ENCODE measurements around the gene ELANE.

ELANE gene

GRCh38 chr19:863315-863620 is 11.2 kb downstream of the ELANE start:
- peak overlapping the region; percentile 88 for H3K27ac ChIP-seq
- TF ChIP-seq CTCF (IDR thresholded peaks at IDR 0.05) (no peak), ZFX (IDR thresholded peaks at IDR 0.05; ENCODE audit: borderline replicate concordance) (no peak)

- TF ChIP-seq CTCF (IDR thresholded peaks at IDR 0.05) (no peak), ZFX (IDR thresholded peaks at IDR 0.05; ENCODE audit: borderline replicate concordance) (no peak)
- peak overlapping the region; percentile 71; the same call in 1 of the 2 replicates for H3K27ac ChIP-seq
These were observed 14.7 kb downstream of the ELANE start for GRCh38 chr19:866769-867300.

GRCh38 chr19:867301-867793 is 15.2 kb downstream of the ELANE start:
- peak overlapping the region; percentile 71 for H3K27ac ChIP-seq
- TF ChIP-seq ZFX (IDR thresholded peaks at IDR 0.05; ENCODE audit: borderline replicate concordance), result no peak
- no peak for TF ChIP-seq CTCF (IDR thresholded peaks at IDR 0.05)

- peak overlapping the region; percentile 71 for H3K27ac ChIP-seq
- TF ChIP-seq ZFX (IDR thresholded peaks at IDR 0.05; ENCODE audit: borderline replicate concordance) (no peak), CTCF (IDR thresholded peaks at IDR 0.05) (no peak)
These were observed 15.9 kb downstream of the ELANE start for GRCh38 chr19:867855-868457.

GRCh38 chr19:868458-869244 is 16.5 kb downstream of the ELANE start:
- TF ChIP-seq ZFX (IDR thresholded peaks at IDR 0.05; ENCODE audit: borderline replicate concordance) (no peak), CTCF (IDR thresholded peaks at IDR 0.05) (no peak)
- peak overlapping the region; percentile 71 for H3K27ac ChIP-seq

- TF ChIP-seq CTCF (IDR thresholded peaks at IDR 0.05), result no peak
- TF ChIP-seq ZFX (IDR thresholded peaks at IDR 0.05; ENCODE audit: borderline replicate concordance), result no peak
- peak overlapping the region; percentile 71 for H3K27ac ChIP-seq
These were observed 17.4 kb downstream of the ELANE start for GRCh38 chr19:869245-870177.

All from 22Rv1 (cell line).